Measurements from ENCODE around the gene GPAT2. TPM values are rescaled to one million over a fixed set of nuclear protein-coding genes. Genes with fewer than 3 reads are reported as not detected.
A peak's percentile ranks its signal among the peaks of the same experiment; 100 is the strongest.
"Not testable (repeated sequence)": the region's sequence is repeated elsewhere in the genome, so short reads cannot be mapped to it uniquely, and the experiment has no call there.

Gene GPAT2
- total RNA-seq, 1 experiment from 2014 or later = not detected

- H3K4me1 ChIP-seq (ENCODE audit: insufficient read depth, low read length); H3K9me2 ChIP-seq (replicated peaks; ENCODE audit: low read length); POLR2A ChIA-PET (ENCODE audit: unreplicated experiment); H3K36me3 ChIP-seq (ENCODE audit: low read depth, low read length); H3F3A ChIP-seq (ENCODE audit: low read length, unreplicated experiment); H3K9me3 ChIP-seq (ENCODE audit: low read length); H3K27me3 ChIP-seq (ENCODE audit: low read length); H3K79me2 ChIP-seq (ENCODE audit: low read length); H4K20me1 ChIP-seq (ENCODE audit: low read length): not testable (repeated sequence)
- intact Hi-C loops (cut with micrococcal nuclease) = loop anchor here (2.0 to 10.0 kb wide), 2 partner anchors 182 to 272 kb away; partner anchors contain the start of genes CIAO1 and TMEM127
- TSS peak; percentile 74 for BruUV-seq (replicated peaks)
- ATAC-seq = peak; percentile 58
- Histone ChIP-seq H3K4me3 (ENCODE audit: low read length) (peak overlapping the region; percentile 78), H3K4me2 (ENCODE audit: low read length) (peak overlapping the region; percentile 98), H2AFZ (ENCODE audit: low read length) (peak overlapping the region; percentile 92), H3K9ac (ENCODE audit: low read length) (peak overlapping the region; percentile 73), H3K27ac (ENCODE audit: low read length) (peak overlapping the region; percentile 32; the same call in 1 of the 2 replicates)
- peak; percentile 70 for TF ChIP-seq CTCF (conservative IDR thresholded peaks at IDR 0.05; ENCODE audit: low read depth, low read length)
- peak; percentile 63 for DNase-seq
- CTCF ChIA-PET = interaction anchor here (0.6 to 1.5 kb wide), 7 partner anchors 16 to 268 kb away, joined by 3 to 11 read pairs (median 6); partner anchors contain the start of gene ADRA2B
Measured at GRCh38 chr2:95992520-95993272, 42.0 kb downstream of the GPAT2 start.

GRCh38 chr2:95992102-95992501 lies 42.6 kb downstream of the GPAT2 start:
- BruUV-seq (replicated peaks) = not testable (repeated sequence)

GRCh38 chr2:95991351-95992094 lies 43.2 kb downstream of the GPAT2 start, which contains the start of gene ANKRD36C:
Gene ANKRD36C (minus strand): TSS chr2:95991824. CDS start chr2:95991708, 116 bp downstream.
- peak within 1 kb of the TSS; percentile 73 for H3K9ac ChIP-seq (ENCODE audit: low read length)
- ChIA-PET CTCF (interaction anchor here (0.8 kb wide), 1 partner anchor 127 kb away, joined by 3 read pairs; no protein-coding TSS in a partner anchor), POLR2A (ENCODE audit: unreplicated experiment) (interaction anchor here (1.0 kb wide), 1 partner anchor 80 kb away, joined by 6 read pairs; no protein-coding TSS in a partner anchor)
- peak within 1 kb of the TSS; percentile 98 for H3K4me2 ChIP-seq (ENCODE audit: low read length)
- not testable (repeated sequence) for H3K9me3 ChIP-seq (ENCODE audit: low read length); BruUV-seq (replicated peaks); H3K4me1 ChIP-seq (ENCODE audit: insufficient read depth, low read length); H4K20me1 ChIP-seq (ENCODE audit: low read length); H3K27me3 ChIP-seq (ENCODE audit: low read length); H3K36me3 ChIP-seq (ENCODE audit: low read depth, low read length); H3F3A ChIP-seq (ENCODE audit: low read length, unreplicated experiment); H3K79me2 ChIP-seq (ENCODE audit: low read length); H3K9me2 ChIP-seq (replicated peaks; ENCODE audit: low read length)
- H2AFZ ChIP-seq (ENCODE audit: low read length) = peak within 1 kb of the TSS; percentile 95
- DNase-seq (peak; percentile 17), ATAC-seq (peak; percentile 93)
- peak within 1 kb of the TSS; percentile 45; the same call in 1 of the 2 replicates for H3K27ac ChIP-seq (ENCODE audit: low read length)
- intact Hi-C loops (cut with micrococcal nuclease) = loop anchor here (2.0 to 10.0 kb wide), 2 partner anchors 183 to 273 kb away; partner anchors contain the start of genes CIAO1 and TMEM127
- peak within 1 kb of the TSS; percentile 90 for H3K4me3 ChIP-seq (ENCODE audit: low read length)

More at GRCh38 chr2:95992102-95992501, 42.6 kb downstream of the GPAT2 start:
- H3K27ac ChIP-seq (ENCODE audit: low read length); H3K4me1 ChIP-seq (ENCODE audit: insufficient read depth, low read length); H3K36me3 ChIP-seq (ENCODE audit: low read depth, low read length); H3F3A ChIP-seq (ENCODE audit: low read length, unreplicated experiment); H3K79me2 ChIP-seq (ENCODE audit: low read length); DNase-seq; H3K27me3 ChIP-seq (ENCODE audit: low read length); H3K9me3 ChIP-seq (ENCODE audit: low read length); H3K9me2 ChIP-seq (replicated peaks; ENCODE audit: low read length); H4K20me1 ChIP-seq (ENCODE audit: low read length): not testable (repeated sequence)
- POLR2A ChIA-PET (ENCODE audit: unreplicated experiment) = interaction anchor here (1.0 kb wide), 1 partner anchor 81 kb away, joined by 6 read pairs; no protein-coding TSS in a partner anchor
- Histone ChIP-seq H3K4me3 (ENCODE audit: low read length) (peak overlapping the region; percentile 78), H2AFZ (ENCODE audit: low read length) (0 out of 2 replicates have a peak overlapping the region, but pooled peaks have one; percentile 92), H3K4me2 (ENCODE audit: low read length) (peak overlapping the region; percentile 98), H3K9ac (ENCODE audit: low read length) (peak overlapping the region; percentile 73)
- CTCF ChIA-PET = interaction anchor here (0.6 to 1.5 kb wide), 7 partner anchors 17 to 269 kb away, joined by 3 to 11 read pairs (median 6); partner anchors contain the start of gene ADRA2B
- ATAC-seq = peak; percentile 55
- intact Hi-C loops (cut with micrococcal nuclease) = loop anchor here (2.0 to 10.0 kb wide), 2 partner anchors 183 to 273 kb away; partner anchors contain the start of genes CIAO1 and TMEM127

- H3F3A ChIP-seq (ENCODE audit: low read length, unreplicated experiment); H3K9me2 ChIP-seq (replicated peaks; ENCODE audit: low read length); CTCF ChIA-PET; H3K9me3 ChIP-seq (ENCODE audit: low read length); H3K27ac ChIP-seq (ENCODE audit: low read length); ATAC-seq; H4K20me1 ChIP-seq (ENCODE audit: low read length); H2AFZ ChIP-seq (ENCODE audit: low read length); H3K79me2 ChIP-seq (ENCODE audit: low read length); H3K27me3 ChIP-seq (ENCODE audit: low read length); DNase-seq; BruUV-seq (replicated peaks); H3K9ac ChIP-seq (ENCODE audit: low read length); H3K36me3 ChIP-seq (ENCODE audit: low read depth, low read length); H3K4me1 ChIP-seq (ENCODE audit: insufficient read depth, low read length): not testable (repeated sequence)
- Histone ChIP-seq H3K4me3 (ENCODE audit: low read length) (peak overlapping the region; percentile 57), H3K4me2 (ENCODE audit: low read length) (peak overlapping the region; percentile 63)
- POLR2A ChIA-PET (ENCODE audit: unreplicated experiment) = interaction anchor here (1.0 kb wide), 1 partner anchor 80 kb away, joined by 6 read pairs; no protein-coding TSS in a partner anchor
- intact Hi-C loops (cut with micrococcal nuclease) = loop anchor here (10.0 kb wide), 1 partner anchor 274 kb away; the partner anchor contains the start of genes CIAO1 and TMEM127
Measured at GRCh38 chr2:95990884-95991283, 43.8 kb downstream of the GPAT2 start.
